ENCODE measurements around the gene MYO18A.
"Not testable (repeated sequence)": the region's sequence is repeated elsewhere in the genome, so short reads cannot be mapped to it uniquely, and the experiment has no call there.

Gene MYO18A

DNA sequence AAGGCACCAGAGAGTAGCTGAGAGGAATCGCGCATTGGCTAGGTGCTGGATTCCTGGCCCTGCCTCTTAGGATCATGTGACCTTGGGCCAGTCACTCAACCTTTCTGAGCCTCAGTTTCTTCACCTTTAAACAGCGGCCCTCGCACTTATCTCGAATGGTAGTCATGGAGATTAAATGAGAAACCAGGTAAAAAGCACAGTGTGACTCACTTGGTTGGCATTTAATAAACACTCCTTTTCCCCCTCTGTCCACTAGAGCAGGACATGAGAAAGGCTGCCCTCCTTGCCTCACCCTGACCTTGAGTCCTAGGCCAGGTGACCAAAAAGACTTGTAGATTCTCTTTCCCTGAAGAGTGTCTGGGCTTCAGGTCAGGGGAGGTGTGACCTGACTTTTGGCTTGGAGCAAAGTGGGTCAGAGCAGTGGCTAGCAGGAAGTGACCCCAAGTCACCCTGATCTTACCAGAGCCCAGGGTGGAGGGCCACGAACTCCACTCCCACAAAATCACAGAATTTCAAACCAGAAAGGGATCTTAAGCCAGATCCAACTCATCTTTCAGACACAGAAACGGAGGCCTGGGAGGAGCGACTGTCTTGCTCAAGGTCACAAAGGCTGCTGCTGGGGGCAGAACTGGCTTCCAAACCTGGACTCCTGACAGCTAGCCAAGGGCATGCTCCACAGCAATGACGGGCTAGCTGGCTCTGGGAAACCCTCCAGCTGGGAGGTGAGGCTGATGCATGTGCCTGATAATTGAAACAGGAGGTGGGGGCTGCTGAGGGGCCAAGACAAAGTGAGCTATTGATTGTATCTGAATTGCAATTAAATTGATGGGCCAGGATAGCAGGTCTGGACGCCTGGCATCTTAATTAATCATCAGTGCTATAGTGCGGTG, 72.0 kb downstream of the MYO18A start:
- ATAC-seq (no peak), DNase-seq (no peak)

DNA sequence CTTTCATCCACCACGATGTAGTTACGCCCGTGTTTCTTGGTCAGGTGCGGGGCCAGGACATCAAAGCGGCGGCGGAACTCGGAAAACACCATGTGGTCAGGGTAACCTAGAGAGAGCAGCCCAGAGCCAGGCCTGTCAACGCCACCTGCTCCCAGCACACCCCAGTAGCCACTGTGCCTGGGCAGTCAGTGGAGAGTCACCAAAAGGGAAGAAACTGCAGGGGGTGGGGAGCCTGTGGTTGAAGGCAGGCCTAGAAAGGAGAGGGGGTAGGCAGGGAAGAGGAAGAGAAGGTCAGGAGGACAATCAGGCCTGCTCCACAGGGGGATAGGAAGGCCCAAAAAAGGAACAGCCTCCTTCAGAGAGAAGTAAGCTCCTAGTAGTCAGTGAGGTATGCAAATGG, 73.1 kb downstream of the MYO18A start:
- ATAC-seq (no peak), DNase-seq (no peak)

DNA sequence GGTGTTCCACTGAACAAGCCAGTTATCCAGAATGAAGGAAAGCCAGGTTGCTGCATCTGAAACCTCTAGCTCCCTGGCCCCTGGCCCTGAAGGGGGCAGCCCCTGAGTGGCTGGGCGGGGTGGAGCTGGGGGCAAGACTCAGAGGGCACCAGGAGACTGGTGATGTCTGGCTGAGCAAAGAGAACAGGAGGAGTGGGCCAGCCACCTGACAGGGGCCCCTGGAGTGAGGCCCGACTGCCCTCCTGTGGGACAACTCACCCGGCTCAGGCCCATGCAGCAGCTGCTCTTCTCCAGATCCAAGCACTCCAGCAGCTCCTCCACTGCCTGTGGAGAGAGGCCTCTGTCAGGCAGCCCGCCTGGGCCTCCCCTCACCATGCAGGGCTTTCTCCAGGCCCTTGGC, 76.9 kb downstream of the MYO18A start:
- ATAC-seq, result no peak
- DNase-seq, result no peak

DNA sequence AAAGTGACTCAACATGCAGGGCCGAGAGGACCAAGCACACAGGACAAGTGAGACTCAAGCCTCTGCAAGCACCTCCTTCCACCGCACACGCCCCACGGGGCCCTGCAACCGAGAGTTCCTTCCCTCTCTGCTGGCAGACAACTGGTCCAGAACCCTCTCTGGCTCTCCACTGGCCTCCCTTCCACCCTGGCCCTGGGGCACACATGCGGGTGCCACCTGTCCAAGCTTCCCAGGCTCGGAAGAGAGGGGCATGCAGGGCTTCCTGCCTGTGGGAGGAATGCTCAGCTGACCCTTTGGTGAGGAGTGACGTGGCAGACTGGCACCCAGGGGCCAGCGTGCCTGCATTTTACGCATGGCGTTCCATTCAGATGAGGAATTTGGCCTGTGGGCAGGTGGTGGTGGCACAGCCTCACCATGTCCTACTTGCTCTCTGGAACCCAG, 77.4 kb downstream of the MYO18A start:
- DNase-seq (no peak), ATAC-seq (no peak)

DNA sequence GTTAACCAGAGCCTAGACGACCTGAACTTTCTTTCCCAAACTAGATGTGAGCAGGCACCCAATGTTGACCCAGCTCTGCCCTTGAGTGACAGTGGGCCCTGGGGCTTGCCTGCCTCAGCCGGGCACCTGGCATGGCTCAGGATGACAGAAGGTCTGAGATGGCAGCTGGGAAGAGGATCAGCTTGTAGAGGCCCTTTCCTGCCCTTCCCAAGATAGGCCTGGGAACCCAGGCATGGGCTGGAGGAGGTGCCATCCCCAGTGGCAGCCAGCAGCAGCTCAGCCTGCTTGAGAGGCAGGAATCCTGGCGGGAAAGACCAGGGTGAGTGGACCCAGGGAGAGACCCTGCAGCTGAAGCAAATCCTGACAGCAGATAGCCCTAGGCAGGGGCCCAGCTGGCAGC, 78.2 kb downstream of the MYO18A start:
- DNase-seq (no peak), ATAC-seq (no peak)

DNA sequence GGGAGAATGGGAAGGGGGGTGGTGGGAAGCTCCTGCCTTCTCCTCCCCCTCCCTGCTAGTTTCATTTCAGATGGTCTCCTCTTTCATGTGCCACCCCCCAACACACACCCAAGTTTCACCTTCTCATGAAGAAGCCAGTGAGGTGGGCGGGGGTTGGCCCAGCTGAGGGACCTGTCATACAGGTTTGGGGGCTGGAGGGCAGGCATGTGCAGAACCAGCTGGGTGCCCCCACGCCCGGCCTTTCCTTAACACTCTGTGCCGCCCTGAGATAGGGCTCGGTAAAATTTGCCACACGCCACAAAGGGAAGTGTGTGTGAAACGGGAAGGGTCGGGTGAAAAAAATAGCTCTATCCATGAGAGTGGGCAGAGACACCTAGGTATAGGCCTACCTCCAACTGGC, 79.9 kb downstream of the MYO18A start:
- ATAC-seq, result no peak
- DNase-seq, result no peak

DNA sequence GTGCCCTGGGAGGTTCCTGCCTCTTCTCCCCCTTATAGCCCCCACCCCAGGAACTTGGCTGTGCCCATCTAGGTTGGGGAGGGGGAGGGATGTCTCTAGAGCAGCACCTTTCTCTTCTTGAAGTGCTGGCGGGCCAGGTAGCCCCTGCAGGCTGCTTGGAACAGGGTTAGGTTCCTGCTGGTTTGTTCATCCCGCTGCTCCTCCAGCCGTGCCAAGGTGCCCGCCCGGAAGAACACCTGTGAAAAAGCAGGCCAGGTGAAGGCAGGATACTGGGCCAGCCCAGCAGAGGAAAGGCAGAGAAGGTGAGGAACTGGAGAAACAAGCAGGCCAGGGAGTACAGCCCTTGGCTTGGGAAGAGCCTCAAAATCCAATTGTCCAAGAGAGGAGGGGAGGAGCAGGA, 80.7 kb downstream of the MYO18A start:
- ATAC-seq (no peak), DNase-seq (no peak)

DNA sequence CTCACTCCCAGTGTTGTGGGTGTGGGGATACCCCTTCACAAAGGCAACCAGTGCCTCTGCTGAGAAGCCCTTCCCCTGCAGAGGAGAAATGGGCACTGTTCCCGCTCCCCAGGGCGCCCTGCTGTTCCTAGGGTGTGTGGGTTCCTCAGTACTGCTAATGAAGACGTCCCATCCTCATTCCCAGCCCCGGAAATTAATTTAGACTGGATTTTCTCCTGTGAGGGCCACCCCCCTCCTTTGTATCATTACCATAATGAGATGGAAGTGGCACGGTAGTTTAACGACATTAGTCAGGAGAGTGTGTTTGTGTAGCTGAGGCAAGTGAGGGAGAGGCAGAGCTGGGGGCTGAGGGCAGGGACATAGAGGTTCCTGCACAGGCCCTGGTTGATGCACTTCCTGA, 84.1 kb downstream of the MYO18A start:
- ATAC-seq, result no peak

DNA sequence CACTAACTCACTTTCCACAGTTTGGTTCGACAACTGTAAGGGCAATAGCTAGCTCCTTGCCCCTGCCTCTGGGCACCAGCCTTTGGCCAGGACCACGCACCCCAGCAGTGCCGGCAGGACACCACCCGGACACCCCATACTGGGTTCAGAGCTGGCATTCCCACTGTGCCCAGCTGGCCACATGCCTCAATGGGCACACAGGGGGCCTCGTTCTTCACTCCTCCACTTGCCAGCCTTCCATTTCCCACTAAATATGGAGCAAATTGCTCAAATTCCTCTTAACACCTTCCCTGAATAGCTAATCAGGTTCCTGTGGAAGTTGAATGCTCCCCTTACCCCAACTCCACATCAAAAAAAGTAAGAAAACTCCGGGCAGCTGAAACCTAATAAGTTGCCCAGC, 84.8 kb downstream of the MYO18A start:
- DNase-seq, result no peak
- no peak for ATAC-seq

More for the DNA sequence above, 84.1 kb downstream of the MYO18A start:
- DNase-seq, result no peak

DNA sequence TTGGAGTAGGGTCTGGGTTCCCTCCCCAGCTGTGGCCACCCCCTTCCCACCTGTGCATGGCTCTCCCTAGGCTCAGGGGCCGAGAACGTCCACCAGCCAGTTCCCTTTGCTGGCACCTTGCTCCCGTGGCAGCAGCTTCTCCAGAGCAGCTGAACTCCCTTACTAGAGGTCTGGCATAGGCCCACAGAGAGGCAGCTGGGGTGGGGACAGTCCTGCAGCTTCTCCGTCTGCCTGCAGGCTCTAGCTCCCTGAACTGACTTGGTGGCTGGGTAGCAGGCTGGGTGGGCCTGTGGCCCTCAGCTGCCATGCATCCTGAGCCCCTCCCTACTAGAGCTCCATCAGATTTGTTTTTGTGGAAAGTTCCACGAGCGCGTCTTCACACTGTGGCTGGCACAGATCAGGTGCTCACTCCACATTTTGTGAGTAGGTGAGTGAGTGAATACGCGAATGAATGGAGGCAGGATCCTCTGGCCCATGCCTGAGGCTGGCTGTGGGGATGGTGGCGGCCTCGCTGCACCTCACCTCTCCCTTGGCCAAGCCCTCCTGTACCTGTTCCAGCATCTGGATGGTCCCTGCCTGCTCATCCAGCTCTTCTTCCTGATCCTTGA, 86.0 kb downstream of the MYO18A start:
- ATAC-seq (no peak), DNase-seq (no peak)

DNA sequence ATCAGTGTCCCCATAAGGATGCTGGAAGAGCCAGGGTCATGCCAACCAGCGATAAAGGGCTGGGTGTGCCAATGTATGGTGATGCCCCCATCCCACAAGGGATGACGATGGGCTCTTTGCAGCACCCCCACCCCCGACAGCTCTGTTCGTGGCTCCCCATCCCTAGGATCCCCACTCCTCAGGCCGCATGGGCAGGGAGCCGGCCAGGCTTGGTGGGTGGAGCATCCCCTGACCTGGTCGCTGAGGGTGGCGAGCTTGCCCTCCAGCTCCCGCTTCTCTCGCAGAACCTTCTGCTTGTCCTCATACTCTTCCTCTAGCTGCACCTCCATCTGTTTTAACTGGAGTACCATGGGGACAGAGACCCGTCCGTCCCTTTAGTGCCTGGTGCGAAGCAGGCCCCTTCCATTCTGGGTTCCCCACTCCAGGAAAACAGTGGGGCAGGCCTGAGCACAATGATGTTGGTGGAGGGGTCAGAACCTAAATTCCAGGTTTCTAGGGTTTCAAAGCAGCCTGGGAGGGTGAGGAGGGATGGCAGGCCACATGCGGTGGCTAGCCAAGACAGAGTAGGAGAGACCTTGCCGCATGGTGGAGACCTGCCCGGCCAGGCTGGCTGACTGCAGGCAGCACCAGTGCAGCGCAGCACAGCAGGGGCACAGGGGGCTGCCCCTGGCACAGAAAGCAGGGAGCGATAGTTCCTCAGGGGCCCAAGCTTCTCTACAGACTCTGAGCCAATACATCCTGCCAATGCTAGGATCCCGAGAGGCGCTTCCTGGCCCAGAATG, 86.9 kb downstream of the MYO18A start:
- ATAC-seq (no peak), DNase-seq (no peak)

DNA sequence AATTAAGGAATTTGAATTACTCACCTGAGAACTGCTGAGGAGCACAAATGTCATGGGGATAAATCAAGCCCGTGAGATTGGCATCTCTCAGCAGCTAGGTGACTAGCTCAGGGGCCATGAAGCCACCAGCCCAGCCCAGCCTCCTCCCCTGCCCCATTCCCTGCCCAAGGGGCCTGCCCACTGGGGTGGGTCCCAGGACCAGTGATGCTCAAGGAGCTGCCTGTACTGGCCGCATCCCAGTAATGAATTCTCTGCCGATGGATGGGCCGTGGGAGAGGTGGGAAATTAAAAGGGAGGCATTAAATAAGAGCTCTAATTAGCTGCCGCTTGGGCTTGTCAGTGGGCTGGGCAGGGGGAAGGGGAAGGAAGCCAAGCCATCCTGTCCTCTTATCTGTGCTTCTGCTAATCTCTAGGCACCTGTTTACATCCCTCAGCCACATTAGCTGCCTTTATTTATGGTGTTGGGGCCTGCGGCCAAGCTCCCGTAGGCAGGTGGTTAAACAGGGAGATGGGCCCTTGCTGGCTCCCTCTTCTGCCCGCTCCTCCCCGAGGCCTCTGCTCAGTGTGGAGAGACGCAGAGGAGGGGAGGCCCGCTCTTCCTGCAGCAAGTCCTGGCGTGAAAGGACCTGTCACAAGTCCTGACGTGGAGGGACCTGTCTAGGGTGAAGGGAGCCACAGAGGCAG, 88.5 kb downstream of the MYO18A start:
- no peak for DNase-seq
- ATAC-seq, result no peak

DNA sequence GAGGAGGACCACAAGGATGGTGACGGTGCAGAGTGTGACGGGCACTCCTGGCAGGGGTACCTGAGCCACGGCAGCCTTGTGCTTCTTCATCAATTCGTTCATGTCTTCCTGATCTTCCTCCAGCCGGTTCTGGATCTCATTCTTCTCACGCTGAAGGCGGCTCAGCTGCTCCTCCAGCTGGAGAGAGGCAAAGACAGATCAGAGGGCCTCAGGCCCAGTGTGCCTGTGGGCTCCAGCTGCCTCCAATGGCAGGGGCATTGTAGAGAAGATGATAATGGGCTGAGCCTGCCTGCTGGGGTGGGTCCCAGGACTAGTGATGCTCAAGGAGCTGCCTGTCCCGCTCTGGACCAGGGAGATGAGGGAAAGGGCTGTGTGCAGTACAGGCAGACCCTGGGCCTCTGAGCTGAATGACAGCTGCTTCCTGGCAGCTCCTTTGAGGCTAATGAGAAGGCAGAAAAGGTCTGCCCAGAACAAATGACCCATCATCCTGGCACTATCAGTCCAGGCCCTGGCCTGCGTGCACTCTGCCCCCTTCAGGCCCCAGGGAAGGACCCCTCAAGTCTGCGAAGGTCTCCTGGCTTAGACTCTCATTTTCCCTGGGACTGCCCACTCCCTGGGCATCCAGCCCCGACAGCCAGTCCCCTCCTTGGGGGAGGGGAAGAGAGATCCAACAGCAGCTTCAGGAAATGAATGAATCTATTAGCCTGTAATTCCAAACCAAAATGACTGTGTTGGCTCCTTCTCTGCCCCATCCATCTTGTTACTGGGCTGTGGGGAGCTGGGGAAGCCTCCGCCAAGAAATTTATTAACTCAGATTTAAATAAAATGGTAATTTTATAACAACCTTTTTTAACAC, 89.2 kb downstream of the MYO18A start:
- ATAC-seq (no peak), DNase-seq (no peak)

DNA sequence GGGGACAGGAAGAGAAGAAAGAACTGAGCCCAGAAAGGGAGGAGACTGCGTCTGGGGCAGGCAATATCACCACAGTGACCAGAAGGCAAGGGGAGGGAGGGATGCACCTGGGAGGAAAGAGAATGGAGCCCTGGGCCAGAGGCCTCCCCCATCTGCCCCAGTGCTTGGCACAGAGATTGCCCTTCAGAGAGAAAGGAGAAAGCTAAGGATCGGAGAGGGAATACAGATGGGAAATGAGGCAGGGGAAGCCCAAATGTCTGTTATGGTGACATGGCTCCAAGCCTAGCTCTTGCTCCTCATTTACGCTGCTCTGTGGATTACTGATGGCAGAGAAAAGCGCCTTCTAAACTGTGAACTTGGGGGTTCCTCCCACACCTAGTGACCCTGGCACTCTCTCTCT, 90.1 kb downstream of the MYO18A start:
- ATAC-seq (no peak), DNase-seq (no peak)

DNA sequence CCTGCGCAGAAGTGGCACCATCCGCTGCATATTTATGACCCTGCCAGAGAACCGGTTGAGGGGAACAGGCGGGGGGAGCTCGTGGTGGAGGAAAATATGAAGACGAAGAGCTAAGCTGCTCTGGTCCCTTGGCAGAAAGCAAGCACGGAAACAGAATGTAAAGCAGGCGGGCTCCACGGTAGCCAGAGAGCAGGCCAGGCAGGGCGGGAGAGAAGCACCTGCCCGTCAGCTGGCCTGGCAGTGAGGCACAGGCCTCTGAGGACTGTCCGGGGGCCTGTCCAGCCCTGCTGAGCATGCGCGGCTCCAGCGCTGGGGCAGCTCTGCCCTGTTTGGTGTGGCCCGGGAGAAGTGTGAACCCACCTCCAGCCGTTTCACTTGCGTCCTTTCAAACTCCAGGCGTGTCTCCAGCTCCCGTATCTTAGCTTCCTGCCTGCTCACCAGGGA, 90.6 kb downstream of the MYO18A start:
- DNase-seq (no peak), ATAC-seq (no peak)

DNA sequence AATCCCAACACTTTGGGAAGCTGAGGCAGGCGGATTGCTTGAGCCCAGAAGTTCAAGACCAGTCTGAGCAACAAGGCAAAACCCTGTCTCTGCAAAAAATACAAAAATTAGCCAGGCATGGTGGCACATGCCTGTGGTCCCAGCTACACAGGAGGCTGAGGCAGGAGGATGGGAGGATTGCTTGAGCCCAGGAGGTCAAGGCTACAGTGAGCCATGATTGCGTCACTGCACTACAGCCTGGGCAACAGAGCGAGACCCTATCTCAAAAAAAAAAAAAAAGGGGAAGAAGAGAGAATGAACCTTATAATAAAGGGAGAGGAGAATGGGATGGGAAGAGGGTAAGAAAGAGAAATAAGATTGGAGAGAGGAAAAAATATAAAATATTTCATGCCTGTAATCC, 91.4 kb downstream of the MYO18A start:
- DNase-seq, ATAC-seq: not testable (repeated sequence)

DNA sequence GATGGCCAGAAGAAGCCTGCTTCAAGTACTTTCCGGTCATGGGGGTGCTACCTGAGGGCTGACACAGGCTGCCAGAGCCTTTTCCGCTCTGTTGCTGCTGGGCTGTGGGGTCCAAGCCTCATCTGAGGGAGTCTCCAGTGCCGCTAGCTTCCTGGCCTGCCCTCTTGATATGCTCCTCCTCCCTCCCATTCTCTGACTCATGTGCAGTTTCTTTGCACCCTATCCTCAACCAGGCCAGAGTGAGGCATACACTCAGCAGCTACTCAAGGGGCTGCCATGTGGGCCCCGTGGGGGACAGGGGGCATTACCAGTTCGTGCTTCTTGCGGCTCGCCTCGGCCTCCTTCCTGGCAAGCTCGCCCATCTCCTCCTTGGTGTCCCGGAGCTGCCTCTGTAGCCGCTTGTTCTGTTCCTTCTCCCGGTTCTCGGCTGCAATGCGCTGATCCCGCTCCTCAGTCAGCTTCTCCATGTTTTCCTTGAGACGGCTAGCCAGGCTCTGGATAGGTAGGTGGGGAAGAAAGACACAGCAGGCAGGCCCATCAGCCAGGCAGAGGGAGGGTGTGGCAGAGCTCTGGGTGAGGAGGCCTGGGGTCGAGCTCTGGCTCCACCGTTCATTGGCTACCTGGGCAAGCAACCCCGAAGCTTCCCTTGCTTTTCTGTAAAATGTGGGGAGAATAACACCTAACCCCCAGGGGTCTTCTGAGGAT, 93.4 kb downstream of the MYO18A start:
- DNase-seq, result no peak
- ATAC-seq, result no peak

DNA sequence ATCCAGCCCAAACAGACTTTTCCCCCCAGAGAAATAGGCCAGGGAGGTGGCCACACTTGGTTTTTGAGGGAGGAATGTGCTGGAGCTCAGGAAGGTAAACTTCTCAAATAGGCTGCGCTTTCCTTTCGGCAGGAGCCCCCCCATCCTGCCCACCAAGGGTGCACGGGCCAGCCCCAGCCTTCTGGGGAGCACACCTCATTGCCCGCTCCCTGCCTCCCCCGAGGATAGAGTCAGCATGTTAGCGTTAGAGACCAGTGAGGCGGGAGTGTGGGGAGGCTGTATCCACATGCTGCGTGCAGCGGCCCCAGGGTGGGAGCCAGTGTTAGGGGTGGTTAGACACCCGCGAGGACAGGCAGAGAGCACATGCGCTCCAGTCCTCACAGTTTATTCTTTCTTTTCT, 95.0 kb downstream of the MYO18A start:
- DNase-seq (no peak), ATAC-seq (no peak)

DNA sequence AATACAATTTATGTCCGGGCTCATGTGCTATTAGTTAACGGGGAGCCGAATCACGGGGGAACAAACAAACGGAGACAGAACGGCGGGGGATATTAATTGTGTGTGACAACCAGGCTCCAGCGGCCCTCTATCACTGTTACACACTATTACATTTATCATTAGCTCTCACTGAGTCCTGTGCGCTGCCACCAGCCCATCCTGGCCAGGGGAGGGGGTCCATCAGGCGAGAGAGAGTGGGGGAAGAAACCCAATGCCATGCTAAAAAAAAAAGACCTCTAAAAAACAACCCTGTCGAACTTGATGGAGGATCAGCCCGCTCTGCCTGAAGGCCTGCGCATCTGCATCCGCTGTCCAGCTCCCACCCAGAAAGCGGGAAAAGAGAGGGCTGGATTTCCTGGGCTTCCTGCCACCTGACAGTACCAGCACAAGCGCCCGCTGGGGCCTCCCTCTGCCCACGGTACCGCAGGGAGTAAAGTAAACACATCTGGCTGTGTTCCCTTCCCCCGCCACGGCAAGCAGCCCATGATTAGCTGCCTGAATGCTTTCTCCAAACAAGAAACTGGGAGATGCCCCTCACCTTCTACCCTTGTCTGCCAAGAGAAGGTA, 95.6 kb downstream of the MYO18A start:
- DNase-seq (no peak), ATAC-seq (no peak)

DNA sequence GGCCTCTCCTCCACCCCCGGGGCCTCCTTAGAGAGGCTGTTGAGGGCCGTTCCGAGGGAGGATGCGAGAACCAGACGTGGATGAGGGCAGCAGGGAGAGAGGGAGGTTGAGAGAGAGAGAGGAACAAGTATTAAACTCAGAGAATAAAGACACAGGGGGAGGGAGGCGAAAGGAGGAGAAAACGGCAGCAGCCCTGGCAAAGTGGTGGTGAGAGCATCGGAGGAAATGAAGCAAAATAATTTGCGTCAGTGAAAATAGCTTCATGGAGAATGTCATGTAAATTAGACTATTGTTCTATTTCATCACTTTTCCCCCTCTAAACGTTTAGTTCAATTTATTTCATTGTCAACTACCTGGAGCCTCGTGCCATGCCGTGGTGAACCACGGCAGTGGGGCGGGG, 99.2 kb downstream of the MYO18A start:
- DNase-seq (no peak), ATAC-seq (no peak)

All from stimulated activated naive CD8-positive, alpha-beta T cell treated with anti-CD3 and anti-CD28 coated beads, Interleukin-15, Interleukin-2, amounts not matched to agents 100 U/mL and 50 U/mL, for 24 hours (primary cell).